Stimulated activated CD4-positive, alpha-beta T cell treated with anti-CD3 and anti-CD28 coated beads, Interleukin-4, amount 100 ng/mL, for 1 hour (primary cell): ENCODE measurements around the gene IPO4.
A peak's percentile ranks its signal among the peaks of the same experiment; 100 is the strongest.

Experiments used
- DNase-seq: peaks from one replicate; pipeline ENCODE4 v3.0.0-alpha.2; 2020

The IPO4 gene

GRCh38 chr14:24172871-24173281 is 15.7 kb downstream of the IPO4 start:
- DNase-seq, result no peak

DNA sequence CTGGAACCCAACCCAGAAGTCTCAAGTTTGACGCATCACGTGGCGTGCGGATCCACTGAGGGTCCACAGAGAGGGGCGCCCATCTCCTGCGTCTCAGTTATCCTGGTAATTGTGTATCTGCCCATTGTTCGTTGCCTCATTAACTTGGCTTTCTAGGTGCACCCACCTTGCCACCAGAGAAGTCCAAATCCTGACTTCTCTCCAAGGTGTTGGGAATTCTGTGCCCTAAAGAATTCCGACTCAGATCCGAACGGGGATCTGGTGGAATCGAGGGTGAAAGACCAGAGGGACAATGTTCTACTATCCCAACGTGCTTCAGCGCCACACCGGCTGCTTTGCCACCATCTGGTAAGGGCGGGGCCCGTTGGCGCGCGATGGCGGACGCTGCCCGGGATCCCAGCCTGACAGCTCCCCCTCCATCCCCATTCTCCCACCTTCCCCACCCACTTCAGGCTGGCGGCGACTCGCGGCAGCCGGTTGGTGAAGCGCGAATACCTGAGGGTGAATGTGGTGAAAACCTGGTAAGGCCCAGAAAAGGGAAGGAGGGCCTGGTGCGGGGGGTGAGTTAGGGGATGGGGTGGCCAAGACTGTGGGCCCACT is 16.3 kb downstream of the IPO4 start:
- no peak for DNase-seq

DNA sequence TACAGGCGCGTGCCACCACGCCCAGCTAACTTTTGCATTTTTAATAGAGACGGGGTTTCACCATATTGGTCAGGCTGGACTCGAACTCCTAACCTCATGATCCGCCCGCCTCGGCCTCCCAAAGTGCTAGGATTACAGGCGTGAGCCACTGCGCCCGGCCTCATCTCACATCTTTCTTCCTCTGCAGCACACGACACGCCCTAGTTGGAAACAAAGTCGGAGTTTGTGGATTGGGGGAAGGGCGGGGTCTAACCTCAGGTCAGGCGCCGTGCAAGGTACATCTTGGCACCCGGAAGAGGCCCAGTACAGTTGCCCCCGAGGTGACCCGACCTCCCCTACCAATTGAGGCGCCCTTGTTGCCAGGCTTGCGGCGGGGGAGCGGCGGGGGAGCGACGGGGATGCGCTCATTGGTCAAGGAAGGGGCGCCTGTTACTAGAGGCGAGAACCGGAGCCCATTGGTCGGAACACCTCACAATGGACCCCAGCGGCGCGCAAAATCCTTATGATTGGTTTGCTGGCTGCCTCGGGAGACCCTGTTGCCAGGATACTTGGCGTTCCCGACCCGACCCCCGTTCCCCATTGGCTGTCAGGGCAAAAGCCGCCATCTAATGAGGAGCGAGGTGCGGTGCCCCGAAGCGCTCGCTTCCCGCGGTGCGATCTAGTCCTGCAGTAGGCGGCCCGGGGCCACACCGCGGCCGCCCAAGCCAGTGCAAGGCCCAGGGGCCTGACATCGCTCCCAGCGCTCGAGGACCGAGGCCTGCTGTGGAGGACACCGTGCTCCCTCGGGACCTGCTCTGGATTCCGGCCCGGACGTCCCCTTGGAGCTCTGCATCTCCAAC is 17.0 kb downstream of the IPO4 start, which contains the start of gene REC8:
REC8 (plus strand) TSS at position 659 of the 839 bp plus-strand sequence. CDS start 473 bp downstream, outside the sequence.
- DNase-seq, result peak; percentile 65

- no peak for DNase-seq
These were observed 21.0 kb downstream of the IPO4 start for GRCh38 chr14:24167469-24168114.

DNA sequence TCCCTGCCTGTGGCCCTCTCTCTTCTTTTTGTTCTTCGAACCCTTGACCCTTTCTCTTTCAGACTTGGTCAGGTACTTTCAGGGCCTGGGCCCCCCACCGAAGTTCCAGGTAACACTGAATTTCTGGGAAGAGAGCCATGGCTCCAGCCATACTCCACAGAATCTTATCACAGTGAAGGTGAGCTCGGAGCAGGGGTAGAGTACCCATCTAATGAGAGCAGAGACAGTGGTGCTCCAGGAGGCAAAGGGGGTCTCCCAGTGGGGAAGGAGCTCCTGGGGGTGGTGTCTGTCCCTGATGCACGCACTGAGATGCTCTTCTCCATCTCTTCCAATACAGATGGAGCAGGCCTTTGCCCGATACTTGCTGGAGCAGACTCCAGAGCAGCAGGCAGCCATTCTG is 22.8 kb downstream of the IPO4 start:
- DNase-seq, result no peak

GRCh38 chr14:24164518-24164991 is 24.1 kb downstream of the IPO4 start:
- no peak for DNase-seq

- DNase-seq, result peak; percentile 37
These were observed 26.5 kb downstream of the IPO4 start for GRCh38 chr14:24162093-24162492.

DNA sequence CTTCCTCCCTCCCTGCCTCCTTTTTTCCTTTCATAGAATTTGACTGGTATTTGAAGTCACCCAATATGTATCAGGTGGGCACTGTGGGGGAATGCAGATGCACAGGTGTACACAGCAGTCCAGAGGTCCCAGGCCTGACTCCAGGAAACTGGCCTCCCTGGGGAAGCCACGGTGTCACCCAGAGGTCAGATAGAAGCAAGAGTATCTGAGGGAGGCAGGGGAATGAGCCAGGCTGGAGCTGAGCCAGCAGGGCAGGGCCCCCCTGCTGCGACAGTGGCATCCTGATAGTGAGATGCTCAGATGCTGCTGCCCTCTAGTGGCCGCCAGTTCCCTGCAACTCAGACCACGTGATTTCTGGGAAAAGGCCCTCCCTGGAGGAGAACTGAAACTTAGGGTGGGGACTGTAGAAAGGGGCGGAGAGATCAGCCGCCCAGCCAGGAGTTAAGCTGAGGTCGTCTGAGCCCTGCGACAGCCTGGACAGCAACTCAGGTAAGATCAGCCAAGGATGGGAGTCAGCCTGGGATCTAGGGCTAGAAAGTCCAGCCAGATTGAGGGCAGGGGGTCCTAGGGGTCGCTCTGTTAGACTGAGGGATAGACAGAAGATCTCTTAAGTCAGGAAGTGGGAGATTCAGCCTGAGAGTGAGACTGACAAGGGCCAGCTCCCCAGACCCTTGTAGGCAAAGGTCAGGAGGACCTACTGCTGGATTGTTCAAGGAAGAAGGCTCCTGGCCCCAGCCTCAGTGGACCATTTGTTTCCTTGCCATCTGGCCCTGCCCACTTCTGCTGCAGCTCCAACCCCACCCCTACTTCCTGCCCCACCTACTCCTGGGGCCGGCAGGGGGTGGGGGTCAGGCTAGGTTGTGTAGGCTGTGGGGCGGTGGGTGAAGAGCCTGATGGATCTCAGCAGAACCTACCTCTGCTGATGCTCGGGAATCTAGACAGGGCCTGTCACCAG is 27.5 kb downstream of the IPO4 start, which contains the start of gene IRF9:
IRF9 (plus strand) TSS at position 416 of the 955 bp plus-strand sequence. CDS start 880 bp downstream, outside the sequence.
- peak; percentile 97 for DNase-seq

DNA sequence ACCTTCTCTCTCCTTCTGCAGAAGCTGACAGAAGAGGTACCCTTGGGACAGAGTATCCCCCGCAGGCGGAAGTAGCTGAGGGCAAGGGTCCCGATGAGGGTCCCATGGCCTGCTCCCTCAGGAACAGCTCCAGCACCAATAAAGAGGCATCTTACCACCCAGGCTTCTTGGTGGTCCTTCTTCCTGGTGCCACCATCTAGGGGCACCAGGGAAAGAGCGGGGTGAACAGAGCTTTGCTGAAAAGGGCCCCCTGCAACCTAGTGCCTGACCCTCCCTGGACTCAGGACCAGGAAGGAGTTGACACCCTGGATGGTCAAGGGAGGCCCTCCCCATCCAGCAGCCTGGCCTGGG is 28.1 kb downstream of the IPO4 start:
- DNase-seq, result no peak

DNA sequence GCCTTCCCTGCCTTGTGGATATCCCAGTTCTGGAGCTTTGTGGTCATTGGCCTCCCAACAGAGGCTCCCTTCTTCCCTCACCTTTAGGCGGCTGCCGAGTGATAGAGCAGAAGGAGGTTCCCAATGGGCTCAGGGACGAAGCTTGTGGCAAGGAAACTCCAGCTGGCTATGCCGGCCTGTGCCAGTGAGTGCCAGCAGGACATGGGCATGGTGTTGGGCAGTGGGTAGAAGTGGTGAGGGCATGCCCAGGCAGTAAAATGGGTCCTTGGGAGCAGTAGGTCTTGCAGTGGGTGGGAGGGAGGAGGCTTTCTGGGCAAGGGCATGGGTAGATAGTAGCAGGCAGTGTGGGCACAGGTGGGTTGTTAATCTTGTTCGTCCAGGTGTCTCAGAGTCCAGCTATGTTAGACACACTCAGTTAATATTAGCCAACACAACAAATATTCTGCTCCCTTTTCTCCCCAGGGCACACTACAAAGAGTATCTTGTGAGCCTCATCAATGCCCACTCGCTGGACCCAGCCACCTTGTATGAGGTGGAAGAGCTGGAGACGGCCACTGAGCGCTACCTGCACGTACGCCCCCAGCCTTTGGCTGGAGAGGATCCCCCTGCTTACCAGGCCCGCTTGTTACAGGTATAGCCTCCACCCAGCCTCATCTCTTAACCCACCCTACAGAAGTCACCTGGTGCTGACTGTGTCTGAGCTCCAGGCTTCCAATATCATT is 28.7 kb downstream of the IPO4 start:
- DNase-seq, result no peak

GRCh38 chr14:24157331-24157730 is 31.3 kb downstream of the IPO4 start:
- no peak for DNase-seq

DNA sequence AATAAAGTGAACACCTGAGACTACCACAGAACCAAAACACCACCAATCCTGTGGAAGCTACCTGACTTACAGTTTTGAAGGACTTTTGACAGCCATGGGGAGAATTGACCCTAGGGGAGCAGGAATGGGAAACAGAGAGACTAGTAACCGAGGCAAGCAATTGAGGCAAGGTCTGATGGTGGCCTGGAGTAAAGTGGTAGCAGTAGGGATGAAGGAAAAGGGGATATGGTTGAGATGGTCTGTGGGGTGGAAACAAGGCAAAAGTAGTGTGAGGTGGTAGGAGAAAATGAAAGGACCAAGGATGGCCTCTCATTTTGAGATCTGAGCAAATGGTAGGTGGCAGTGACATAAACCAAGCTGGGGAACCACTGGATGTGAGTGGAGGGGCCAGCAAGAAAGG is 31.8 kb downstream of the IPO4 start:
- no peak for DNase-seq

- DNase-seq, result no peak
These were observed 33.5 kb downstream of the IPO4 start for GRCh38 chr14:24155100-24155499.

- no peak for DNase-seq
These were observed 37.1 kb downstream of the IPO4 start for GRCh38 chr14:24151404-24152080.

DNA sequence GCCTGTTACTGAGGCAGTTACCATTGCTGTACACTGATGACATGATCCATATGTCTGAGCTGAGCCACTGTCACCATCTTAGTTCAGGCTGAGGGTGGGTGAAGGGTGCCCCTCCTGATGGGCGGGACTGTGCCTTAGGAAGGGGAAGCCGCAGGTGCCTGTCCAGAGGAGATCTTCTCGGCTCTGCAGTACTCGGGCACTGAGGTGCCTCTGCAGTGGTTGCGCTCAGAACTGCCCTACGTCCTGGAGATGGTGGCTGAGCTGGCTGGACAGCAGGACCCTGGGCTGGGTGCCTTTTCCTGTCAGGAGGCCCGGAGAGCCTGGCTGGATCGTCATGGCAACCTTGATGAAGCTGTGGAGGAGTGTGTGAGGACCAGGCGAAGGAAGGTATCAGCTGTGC is 37.6 kb downstream of the IPO4 start:
- no peak for DNase-seq

DNA sequence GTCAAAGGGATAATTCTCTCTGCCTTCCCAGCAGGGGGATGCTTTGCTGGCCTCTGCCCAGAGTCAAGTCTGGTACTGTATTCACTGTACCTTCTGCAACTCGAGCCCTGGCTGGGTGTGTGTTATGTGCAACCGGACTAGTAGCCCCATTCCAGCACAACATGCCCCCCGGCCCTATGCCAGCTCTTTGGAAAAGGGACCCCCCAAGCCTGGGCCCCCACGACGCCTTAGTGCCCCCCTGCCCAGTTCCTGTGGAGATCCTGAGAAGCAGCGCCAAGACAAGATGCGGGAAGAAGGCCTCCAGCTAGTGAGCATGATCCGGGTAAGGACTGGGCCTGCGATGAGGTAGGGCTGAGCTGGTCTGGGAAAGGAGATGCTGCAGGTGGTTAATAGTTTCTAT is 38.0 kb downstream of the IPO4 start:
- DNase-seq, result no peak

DNA sequence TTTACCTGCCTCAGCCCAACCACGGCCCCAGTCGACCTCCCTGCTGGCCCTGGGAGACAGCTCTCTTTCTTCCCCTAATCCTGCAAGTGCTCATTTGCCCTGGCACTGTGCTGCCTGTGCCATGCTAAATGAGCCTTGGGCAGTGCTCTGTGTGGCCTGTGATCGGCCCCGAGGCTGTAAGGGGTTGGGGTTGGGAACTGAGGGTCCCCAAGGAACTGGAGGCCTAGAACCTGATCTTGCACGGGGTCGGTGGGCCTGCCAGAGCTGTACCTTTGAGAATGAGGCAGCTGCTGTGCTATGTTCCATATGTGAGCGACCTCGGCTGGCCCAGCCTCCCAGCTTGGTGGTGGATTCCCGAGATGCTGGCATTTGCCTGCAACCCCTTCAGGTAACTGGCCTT is 38.6 kb downstream of the IPO4 start:
- no peak for DNase-seq

- DNase-seq, result no peak
These were observed 39.2 kb downstream of the IPO4 start for GRCh38 chr14:24149302-24149969.

GRCh38 chr14:24147761-24148428 is 40.7 kb downstream of the IPO4 start:
- no peak for DNase-seq
